Keratinocyte (primary cell): ENCODE measurements around the gene SLIT3. TPM values are rescaled to one million over a fixed set of nuclear protein-coding genes. Genes with fewer than 3 reads are reported as not detected.
A peak's percentile ranks its signal among the peaks of the same experiment; 100 is the strongest.

ENCODE experiments used
- DNase-seq: peaks from one replicate; pipeline ENCODE4 v3.0.0-alpha.2; 2011; ENCODE audit warnings: low read depth, missing footprints, low spot score
- FAIRE-seq: peaks from 2 replicates; lab custom pipeline; 2011; peaks lifted over from hg19 to GRCh38; lab: Jason Lieb, UNC
- H2AFZ ChIP-seq: 2 replicates; pipeline ENCODE4 v1.6.0; 2012; ENCODE audit warnings: low read length, control low read depth, inconsistent platforms; ENCODE audit not compliant: control insufficient read depth
- H3K27ac ChIP-seq: 2 replicates; pipeline ENCODE4 v1.5.1; 2011; ENCODE audit warnings: low read length; ENCODE audit not compliant: control insufficient read depth, insufficient read depth
- H3K27me3 ChIP-seq: 3 replicates; pipeline ENCODE4 v1.6.0; 2011; ENCODE audit warnings: low read length; ENCODE audit not compliant: control insufficient read depth, insufficient read depth; ENCODE audit errors: extremely low read depth
- H3K36me3 ChIP-seq, 2 experiments: 2 replicates in 1 of 2; 3 replicates in 1 of 2; pipeline ENCODE4 v1.5.1; 2011; ENCODE audit warnings: low read length in 2 of 2, mild to moderate bottlenecking in 1 of 2; ENCODE audit not compliant: control insufficient read depth in 2 of 2, insufficient read depth in 2 of 2; ENCODE audit errors: extremely low read depth in 1 of 2
- H3K4me1 ChIP-seq: 3 replicates; pipeline ENCODE4 v1.5.1; 2011; ENCODE audit warnings: low read length; ENCODE audit not compliant: control insufficient read depth, insufficient read depth; ENCODE audit errors: extremely low read depth
- H3K4me2 ChIP-seq: 3 replicates; pipeline ENCODE4 v1.6.0; 2011; ENCODE audit warnings: low read depth, low read length; ENCODE audit not compliant: control insufficient read depth, insufficient read depth; ENCODE audit errors: extremely low read depth
- H3K4me3 ChIP-seq, 3 experiments: fragments of 200-600 bp in 1 of 3; sonication (generic) in 1 of 3; 2 replicates in 2 of 3; 3 replicates in 1 of 3; pipeline ENCODE4 v1.5.1; 2011 to 2016; ENCODE audit warnings: low read length in 3 of 3, mild to moderate bottlenecking in 3 of 3, control low read depth in 2 of 3, inconsistent platforms in 1 of 3, low read depth in 1 of 3, mixed read lengths in 1 of 3, mixed run types in 1 of 3, moderate library complexity in 1 of 3; ENCODE audit not compliant: control insufficient read depth in 2 of 3, insufficient read depth in 2 of 3; ENCODE audit errors: extremely low read depth in 1 of 3
- H3K79me2 ChIP-seq: 2 replicates; pipeline ENCODE4 v1.6.0; 2012; ENCODE audit warnings: low read length; ENCODE audit not compliant: control insufficient read depth, insufficient read depth
- H3K9ac ChIP-seq: 3 replicates; pipeline ENCODE4 v1.6.0; 2011; ENCODE audit warnings: low read length; ENCODE audit not compliant: control insufficient read depth, insufficient read depth; ENCODE audit errors: extremely low read depth
- H3K9me1 ChIP-seq: 3 replicates; pipeline ENCODE4 v1.6.0; 2011; ENCODE audit warnings: low read length; ENCODE audit not compliant: control insufficient read depth, insufficient read depth; ENCODE audit errors: extremely low read depth
- H3K9me3 ChIP-seq: 2 replicates; pipeline ENCODE4 v1.5.1; 2012; ENCODE audit warnings: low read depth, low read length; ENCODE audit not compliant: control insufficient read depth
- H4K20me1 ChIP-seq: 3 replicates; pipeline ENCODE4 v1.6.0; 2011; ENCODE audit warnings: low read length; ENCODE audit not compliant: control insufficient read depth, insufficient read depth; ENCODE audit errors: extremely low read depth
- CTCF ChIP-seq, 3 experiments: IDR thresholded peaks in 1 of 3; conservative IDR thresholded peaks in 1 of 3; optimal IDR thresholded peaks in 1 of 3; 2 replicates in 2 of 3; 3 replicates in 1 of 3; pipeline versions ENCODE3 to v1.5.1; 2011; ENCODE audit warnings: low read length in 3 of 3, mild to moderate bottlenecking in 3 of 3, moderate library complexity in 2 of 3, control low read depth in 1 of 3, inconsistent platforms in 1 of 3; ENCODE audit not compliant: insufficient read depth in 2 of 3; ENCODE audit errors: extremely low read depth in 1 of 3
- EZH2 ChIP-seq: IDR thresholded peaks from one replicate; pipeline ENCODE4 v1.6.1; 2012; ENCODE audit warnings: inconsistent platforms, mild to moderate bottlenecking, low read length, moderate library complexity
- dilution Hi-C: fragments of 300-500 bp; cut with MboI; formaldehyde crosslinking; loops from one replicate; pipeline ENCODE4 v1.7.0; 2020; ENCODE audit warnings: low sequenced_read_pairs; ENCODE audit not compliant: extremely low pct_ligation_motif_present
- polyA plus RNA-seq, 5 experiments: library from polyadenylated mRNA; depleted of rRNA in 3 of 5; stranded (reverse) in 3 of 5; stranded (forward) in 1 of 5; unstranded in 1 of 5; fragments of >200 nt; gene quantifications; 1 replicate in 1 of 5; 2 replicates in 3 of 5; 3 replicates in 1 of 5; pipeline versions ENCODE4 v1.2.1 to v1.2.3, GENCODE V29; 2011 to 2012; ENCODE audit warnings: missing spikeins in 2 of 5, low read depth in 1 of 5, low replicate concordance in 1 of 5

The SLIT3 gene
- polyA plus RNA-seq, 1 donor (not counting 4 experiments of a cell fraction or from before 2014, with no cell fraction given), result 2.4 TPM

GRCh38 chr5:168978500-168978899, 322.4 kb downstream of the SLIT3 start:
- Histone ChIP-seq H3K27me3 (no peaks in the 10 kb centered on the region), H4K20me1 (no peaks in the 10 kb centered on the region), H3K4me1 (peaks cover 6% of the 10 kb centered on the region), H3K27ac (no peak overlapping the region), H3K79me2 (no peaks in the 10 kb centered on the region), H3K36me3 (no peaks in the 10 kb centered on the region), H3K9me3 (no peaks in the 10 kb centered on the region), H3K9me1 (peaks cover 2% of the 10 kb centered on the region), H3K4me3 (no peak overlapping the region), H3K9ac (no peak overlapping the region), H2AFZ (no peak overlapping the region), H3K4me2 (no peak overlapping the region)
- FAIRE-seq, result no peak
- no peak for DNase-seq
- TF ChIP-seq CTCF (optimal IDR thresholded peaks at IDR 0.05 in 1 of 3, IDR thresholded peaks at IDR 0.05 in 1 of 3, conservative IDR thresholded peaks at IDR 0.05 in 1 of 3; ENCODE audit: extremely low read depth in 1 of 3, insufficient read depth in 2 of 3, low read length in 3 of 3) (no peak), EZH2 (no peak)
- dilution Hi-C loops, result no loop called here

- H3K27ac ChIP-seq, result no peak overlapping the region
Measured at GRCh38 chr5:168978015-168978414, 322.9 kb downstream of the SLIT3 start.

More at GRCh38 chr5:168978015-168978414, 322.9 kb downstream of the SLIT3 start:
- H3K4me1 ChIP-seq, result peaks cover 6% of the 10 kb centered on the region
- H3K9me3 ChIP-seq, result no peaks in the 10 kb centered on the region
- no peak overlapping the region for H3K4me3 ChIP-seq
- DNase-seq, result peak; percentile 40
- H3K27me3 ChIP-seq, result no peaks in the 10 kb centered on the region
- TF ChIP-seq EZH2 (no peak), CTCF (optimal IDR thresholded peaks at IDR 0.05 in 1 of 3, IDR thresholded peaks at IDR 0.05 in 1 of 3, conservative IDR thresholded peaks at IDR 0.05 in 1 of 3; ENCODE audit: extremely low read depth in 1 of 3, insufficient read depth in 2 of 3, low read length in 3 of 3) (no peak)
- H3K4me2 ChIP-seq, result peak overlapping the region; percentile 33
- no peaks in the 10 kb centered on the region for H3K36me3 ChIP-seq
- no peak overlapping the region for H2AFZ ChIP-seq
- no peak overlapping the region for H3K9ac ChIP-seq
- dilution Hi-C loops, result no loop called here
- FAIRE-seq, result peak; percentile 60
- peaks cover 2% of the 10 kb centered on the region for H3K9me1 ChIP-seq
- no peaks in the 10 kb centered on the region for H4K20me1 ChIP-seq
- no peaks in the 10 kb centered on the region for H3K79me2 ChIP-seq
